ENCODE measurements around the gene ATG101. TPM values are rescaled to one million over a fixed set of nuclear protein-coding genes. Genes with fewer than 3 reads are reported as not detected.
A peak's percentile ranks its signal among the peaks of the same experiment; 100 is the strongest.

Gene ATG101
- total RNA-seq, 1 donor from 2014 or later, result 27.7 TPM

DNA sequence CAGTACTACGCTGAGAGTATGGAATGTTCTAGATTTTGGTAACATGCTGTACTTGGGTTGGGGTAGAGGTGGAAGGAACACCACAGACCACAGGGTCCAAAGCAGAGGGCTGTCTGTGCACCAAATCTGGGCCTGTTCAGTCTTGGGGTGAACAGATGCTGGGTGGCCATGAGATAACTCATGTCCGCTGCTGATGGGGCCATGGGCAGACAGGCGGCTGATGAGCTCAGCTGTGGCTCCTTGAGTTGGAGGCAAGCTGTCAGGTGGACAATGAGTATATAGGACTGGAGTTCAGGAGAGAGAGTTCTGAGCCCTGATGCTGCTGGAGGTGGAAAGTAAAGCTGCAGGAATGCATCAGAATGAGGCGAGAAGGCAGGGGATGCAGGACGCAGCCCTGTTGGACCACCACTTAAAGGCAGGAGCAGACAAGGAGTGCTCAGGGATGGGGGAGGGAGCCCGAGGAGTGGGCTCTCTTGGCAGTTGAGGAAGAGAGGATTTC is 16.0 kb downstream of the ATG101 start:
- no peak for DNase-seq (ENCODE audit: extremely low spot score in 2 of 2)
- peaks cover 27% of the 10 kb centered on the region for H3K4me1 ChIP-seq
- TF ChIP-seq, protein P1, sequence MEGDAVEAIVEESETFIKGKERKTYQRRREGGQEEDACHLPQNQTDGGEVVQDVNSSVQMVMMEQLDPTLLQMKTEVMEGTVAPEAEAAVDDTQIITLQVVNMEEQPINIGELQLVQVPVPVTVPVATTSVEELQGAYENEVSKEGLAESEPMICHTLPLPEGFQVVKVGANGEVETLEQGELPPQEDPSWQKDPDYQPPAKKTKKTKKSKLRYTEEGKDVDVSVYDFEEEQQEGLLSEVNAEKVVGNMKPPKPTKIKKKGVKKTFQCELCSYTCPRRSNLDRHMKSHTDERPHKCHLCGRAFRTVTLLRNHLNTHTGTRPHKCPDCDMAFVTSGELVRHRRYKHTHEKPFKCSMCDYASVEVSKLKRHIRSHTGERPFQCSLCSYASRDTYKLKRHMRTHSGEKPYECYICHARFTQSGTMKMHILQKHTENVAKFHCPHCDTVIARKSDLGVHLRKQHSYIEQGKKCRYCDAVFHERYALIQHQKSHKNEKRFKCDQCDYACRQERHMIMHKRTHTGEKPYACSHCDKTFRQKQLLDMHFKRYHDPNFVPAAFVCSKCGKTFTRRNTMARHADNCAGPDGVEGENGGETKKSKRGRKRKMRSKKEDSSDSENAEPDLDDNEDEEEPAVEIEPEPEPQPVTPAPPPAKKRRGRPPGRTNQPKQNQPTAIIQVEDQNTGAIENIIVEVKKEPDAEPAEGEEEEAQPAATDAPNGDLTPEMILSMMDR (IDR thresholded peaks at IDR 0.05), result no peak
- TF ChIP-seq POLR2A (IDR thresholded peaks at IDR 0.05), result no peak
- no peak for TF ChIP-seq POLR2AphosphoS5 (IDR thresholded peaks at IDR 0.05; ENCODE audit: insufficient read depth in 1 of 2, low read depth in 1 of 2)
- intact Hi-C loops (cut with DNase I), result no loop called here
- no peaks in the 10 kb centered on the region for H3K36me3 ChIP-seq
- H3K4me3 ChIP-seq, result no peak overlapping the region
- no peaks in the 10 kb centered on the region for H3K27me3 ChIP-seq
- H3K27ac ChIP-seq, result no peak overlapping the region
- H3K9me3 ChIP-seq, result no peaks in the 10 kb centered on the region

DNA sequence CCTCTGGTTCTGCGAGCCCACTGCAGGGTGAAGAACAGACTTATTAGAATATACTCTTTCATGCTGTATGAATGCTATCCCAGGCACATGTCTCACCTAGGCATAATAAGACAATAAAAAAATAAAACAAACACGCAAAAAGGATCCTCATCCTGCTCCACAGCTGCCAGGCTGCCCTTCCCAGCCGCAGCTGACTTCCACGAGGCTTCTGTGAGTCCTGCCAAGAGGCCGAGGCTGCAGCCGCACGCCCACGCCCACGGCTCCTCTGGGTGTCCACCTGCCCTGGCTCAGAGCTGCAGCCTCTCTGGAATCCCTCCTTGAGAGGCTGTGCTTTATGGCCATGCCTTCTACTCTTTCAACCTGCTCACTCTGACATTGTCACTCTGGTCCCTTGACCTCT is 16.6 kb downstream of the ATG101 start:
- no peak overlapping the region for H3K4me3 ChIP-seq
- no peak for TF ChIP-seq POLR2AphosphoS5 (IDR thresholded peaks at IDR 0.05; ENCODE audit: insufficient read depth in 1 of 2, low read depth in 1 of 2)
- no peak for TF ChIP-seq POLR2A (IDR thresholded peaks at IDR 0.05)
- TF ChIP-seq, protein P1 (IDR thresholded peaks at IDR 0.05), result no peak
- no peaks in the 10 kb centered on the region for H3K9me3 ChIP-seq
- intact Hi-C loops (cut with DNase I), result no loop called here
- no peak for DNase-seq (ENCODE audit: extremely low spot score in 2 of 2)
- no peaks in the 10 kb centered on the region for H3K36me3 ChIP-seq
- H3K4me1 ChIP-seq, result peaks cover 21% of the 10 kb centered on the region
- no peaks in the 10 kb centered on the region for H3K27me3 ChIP-seq
- H3K27ac ChIP-seq, result no peak overlapping the region

DNA sequence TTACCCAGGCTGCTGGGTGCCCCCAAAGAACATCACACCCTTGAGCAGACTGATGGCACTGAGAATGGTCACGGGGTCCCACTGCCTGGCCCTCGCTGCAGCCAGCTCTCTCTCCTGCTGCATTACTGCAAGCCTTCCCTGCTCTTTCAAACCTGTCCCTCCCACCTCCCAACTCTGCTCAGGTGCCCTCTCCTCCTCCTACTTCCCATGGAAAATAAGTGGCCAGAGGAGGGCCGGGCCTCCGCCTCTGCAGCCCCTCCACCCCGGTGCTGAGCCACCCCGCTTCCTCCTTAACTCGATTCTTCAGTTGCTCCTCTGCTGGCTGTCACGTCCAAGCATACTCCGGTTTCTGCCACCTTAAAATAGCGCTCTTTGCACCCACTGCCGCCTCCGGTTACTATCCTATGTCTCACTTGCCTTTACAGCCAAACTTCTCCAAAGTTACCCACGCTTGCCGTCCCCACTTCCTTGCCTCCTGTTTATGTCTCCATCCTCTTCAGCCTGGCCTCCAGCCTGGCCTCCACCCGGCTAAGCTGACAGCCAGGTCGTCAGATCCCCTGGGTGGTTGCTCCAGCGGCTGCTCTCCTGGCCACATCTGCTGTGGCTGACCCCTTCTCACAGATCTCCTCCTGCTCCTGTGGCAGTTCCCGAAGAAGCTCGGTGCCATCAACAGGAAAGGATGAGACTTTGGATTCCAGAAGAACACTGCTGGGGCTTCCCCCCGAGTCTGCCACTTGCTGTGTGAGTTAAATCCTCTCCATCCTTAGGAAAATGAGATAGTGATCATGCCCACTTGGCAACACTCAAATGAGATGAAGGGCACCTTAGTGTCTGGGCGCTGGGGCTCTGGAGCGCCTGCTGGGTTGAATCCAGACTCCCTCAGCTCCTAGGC is 17.4 kb downstream of the ATG101 start:
- no peak overlapping the region for H3K27ac ChIP-seq
- H3K9me3 ChIP-seq, result no peaks in the 10 kb centered on the region
- TF ChIP-seq POLR2A (IDR thresholded peaks at IDR 0.05) (no peak), POLR2AphosphoS5 (IDR thresholded peaks at IDR 0.05; ENCODE audit: insufficient read depth in 1 of 2, low read depth in 1 of 2) (no peak)
- TF ChIP-seq, protein P1 (IDR thresholded peaks at IDR 0.05), result no peak
- H3K4me3 ChIP-seq, result no peak overlapping the region
- H3K27me3 ChIP-seq, result no peaks in the 10 kb centered on the region
- H3K4me1 ChIP-seq, result peaks cover 13% of the 10 kb centered on the region
- intact Hi-C loops (cut with DNase I), result no loop called here
- H3K36me3 ChIP-seq, result no peaks in the 10 kb centered on the region
- no peak for DNase-seq (ENCODE audit: extremely low spot score in 2 of 2)

DNA sequence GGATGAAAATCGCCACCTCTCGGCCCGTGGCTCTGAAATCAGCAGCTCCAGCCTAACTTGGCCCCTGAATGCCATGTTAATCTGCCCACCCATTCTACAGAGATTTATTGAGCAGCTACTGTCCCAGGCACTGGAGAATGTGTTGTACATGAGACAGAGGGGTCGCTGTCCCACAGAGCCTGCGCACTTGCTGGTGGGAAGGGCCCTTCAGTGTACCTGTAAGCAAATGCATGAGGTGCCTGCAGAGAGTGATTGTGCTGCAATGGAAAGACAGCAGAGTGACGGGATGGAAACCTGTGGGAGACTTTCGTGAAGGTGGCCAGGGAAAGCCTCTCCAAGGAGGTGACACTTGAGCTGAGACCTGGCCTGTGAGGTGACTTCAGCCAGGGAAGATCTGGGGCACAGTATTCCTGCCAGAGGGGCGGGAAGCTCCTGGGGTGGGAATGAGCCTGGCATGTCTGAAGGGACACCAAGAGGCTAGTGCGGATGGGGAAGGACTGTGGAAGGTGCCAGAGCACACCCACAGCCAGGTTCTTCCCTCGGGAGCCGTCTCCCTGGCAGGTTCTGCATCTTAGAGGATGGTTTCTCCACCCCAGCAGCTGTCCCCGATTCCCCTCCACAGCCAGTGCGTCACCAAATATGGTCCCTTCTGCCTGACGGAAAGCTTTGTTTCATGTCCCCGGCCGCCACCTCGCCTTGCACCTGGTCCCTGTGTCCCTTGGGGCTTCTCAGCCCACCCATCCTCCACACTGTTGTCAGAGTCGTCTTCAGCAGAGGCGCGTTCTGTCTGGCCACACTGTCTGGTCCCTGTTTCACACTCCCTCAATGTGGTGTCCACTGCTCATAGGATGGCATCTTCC is 18.4 kb downstream of the ATG101 start:
- peak in 1 of 2 donors; percentile 77 for DNase-seq (ENCODE audit: extremely low spot score in 2 of 2)
- Histone ChIP-seq H3K27me3 (no peaks in the 10 kb centered on the region), H3K36me3 (no peaks in the 10 kb centered on the region), H3K4me3 (no peak overlapping the region), H3K27ac (no peak overlapping the region), H3K4me1 (peaks cover 3% of the 10 kb centered on the region), H3K9me3 (no peaks in the 10 kb centered on the region)
- TF ChIP-seq POLR2AphosphoS5 (IDR thresholded peaks at IDR 0.05; ENCODE audit: insufficient read depth in 1 of 2, low read depth in 1 of 2), result no peak
- TF ChIP-seq POLR2A (IDR thresholded peaks at IDR 0.05), result no peak
- TF ChIP-seq, protein P1 (IDR thresholded peaks at IDR 0.05), result no peak
- intact Hi-C loops (cut with DNase I), result no loop called here

Measured in vagina (tissue), 2 donors.